ENCODE measurements around the gene ZNF800. TPM values are rescaled to one million over a fixed set of nuclear protein-coding genes. Genes with fewer than 3 reads are reported as not detected.

ZNF800 gene
- total RNA-seq, 2 donors from 2014 or later = 43.6 to 45.9 TPM

- no peaks in the 10 kb centered on the region for H3K9me3 ChIP-seq
- H3K27me3 ChIP-seq (replicated peaks; ENCODE audit: insufficient read depth) = no peaks in the 10 kb centered on the region
- peaks cover 2% of the 10 kb centered on the region for H3K36me3 ChIP-seq
- H3K4me1 ChIP-seq (ENCODE audit: control insufficient read depth in 1 of 2, low read depth in 2 of 2) = peaks cover 4% of the 10 kb centered on the region in 2 donors
- H3K27ac ChIP-seq = no peak overlapping the region
- DNase-seq (ENCODE audit: low spot score) (no peak), ATAC-seq (ENCODE audit: insufficient number of reproducible peaks, low FRiP score, low read depth) (no peak)
- no peak for TF ChIP-seq CTCF (IDR thresholded peaks at IDR 0.05)
- H3K4me3 ChIP-seq = no peak overlapping the region
These were observed 12.0 kb downstream of the ZNF800 start for GRCh38 chr7:127380479-127380878.

DNA sequence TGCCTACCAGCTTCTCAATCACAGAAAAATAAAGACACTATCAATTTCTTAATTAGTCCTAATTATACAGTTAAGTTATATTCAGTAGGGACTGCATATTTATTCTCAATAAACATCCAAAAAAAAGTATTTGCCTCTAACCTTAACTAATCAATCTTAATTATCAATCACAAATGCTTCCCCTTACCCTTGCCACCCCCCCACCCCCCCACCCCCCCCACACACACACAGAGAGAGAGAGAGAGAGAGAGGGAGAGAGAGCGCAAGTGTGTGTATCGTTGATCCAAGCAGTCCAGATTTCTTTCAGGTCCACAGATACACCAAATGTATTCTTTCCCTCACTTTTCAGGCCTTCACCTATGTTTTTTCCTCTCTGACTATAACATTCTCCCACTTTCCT is 12.9 kb downstream of the ZNF800 start:
- Histone ChIP-seq H3K27me3 (replicated peaks; ENCODE audit: insufficient read depth) (no peaks in the 10 kb centered on the region), H3K36me3 (peaks cover 2% of the 10 kb centered on the region), H3K4me3 (no peak overlapping the region), H3K4me1 (ENCODE audit: control insufficient read depth in 1 of 2, low read depth in 2 of 2) (peaks cover 4% of the 10 kb centered on the region in 2 donors), H3K9me3 (no peaks in the 10 kb centered on the region), H3K27ac (no peak overlapping the region)
- no peak for DNase-seq (ENCODE audit: low spot score)
- no peak for ATAC-seq (ENCODE audit: insufficient number of reproducible peaks, low FRiP score, low read depth)
- no peak for TF ChIP-seq CTCF (IDR thresholded peaks at IDR 0.05)

DNA sequence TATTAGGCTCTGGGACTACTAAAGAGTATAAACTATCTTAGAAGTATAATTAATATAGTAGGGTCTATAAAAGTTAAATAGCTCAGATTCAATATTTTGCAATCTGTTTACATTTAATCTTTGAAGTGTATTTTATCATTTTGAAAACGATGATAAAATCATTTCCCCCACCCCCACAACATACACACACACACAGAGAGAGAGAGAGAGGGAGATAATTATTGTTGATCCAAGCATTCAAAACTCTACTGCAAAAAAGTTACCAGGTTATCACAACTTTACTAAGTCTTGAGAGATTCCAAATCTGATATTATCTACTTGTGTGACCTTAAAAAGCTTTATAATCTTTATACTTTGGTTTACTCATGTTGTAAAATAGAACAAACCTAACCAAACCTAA is 14.0 kb downstream of the ZNF800 start:
- Histone ChIP-seq H3K27me3 (replicated peaks; ENCODE audit: insufficient read depth) (no peaks in the 10 kb centered on the region), H3K27ac (no peak overlapping the region), H3K9me3 (no peaks in the 10 kb centered on the region), H3K4me3 (no peak overlapping the region), H3K4me1 (ENCODE audit: control insufficient read depth in 1 of 2, low read depth in 2 of 2) (peaks cover 4% of the 10 kb centered on the region in 2 donors), H3K36me3 (peaks cover 6% of the 10 kb centered on the region)
- ATAC-seq (ENCODE audit: insufficient number of reproducible peaks, low FRiP score, low read depth) (no peak), DNase-seq (ENCODE audit: low spot score) (no peak)
- TF ChIP-seq CTCF (IDR thresholded peaks at IDR 0.05) = no peak

- Histone ChIP-seq H3K36me3 (peaks cover 6% of the 10 kb centered on the region), H3K27ac (no peak overlapping the region), H3K9me3 (no peaks in the 10 kb centered on the region), H3K4me3 (no peak overlapping the region), H3K4me1 (ENCODE audit: control insufficient read depth in 1 of 2, low read depth in 2 of 2) (peaks cover 4% of the 10 kb centered on the region in 2 donors), H3K27me3 (replicated peaks; ENCODE audit: insufficient read depth) (no peaks in the 10 kb centered on the region)
- no peak for DNase-seq (ENCODE audit: low spot score)
- TF ChIP-seq CTCF (IDR thresholded peaks at IDR 0.05) = no peak
- ATAC-seq (ENCODE audit: insufficient number of reproducible peaks, low FRiP score, low read depth) = no peak
These were observed 15.1 kb downstream of the ZNF800 start for GRCh38 chr7:127377425-127377824.

GRCh38 chr7:127375631-127376030 is 16.9 kb downstream of the ZNF800 start:
- DNase-seq (ENCODE audit: low spot score) = no peak
- Histone ChIP-seq H3K4me3 (no peak overlapping the region), H3K4me1 (ENCODE audit: control insufficient read depth in 1 of 2, low read depth in 2 of 2) (peaks cover 0 to 4% of the 10 kb centered on the region in 2 donors), H3K27me3 (replicated peaks; ENCODE audit: insufficient read depth) (no peaks in the 10 kb centered on the region), H3K27ac (no peak overlapping the region), H3K36me3 (peaks cover 4% of the 10 kb centered on the region), H3K9me3 (no peaks in the 10 kb centered on the region)
- ATAC-seq (ENCODE audit: insufficient number of reproducible peaks, low FRiP score, low read depth) = no peak
- no peak for TF ChIP-seq CTCF (IDR thresholded peaks at IDR 0.05)
